ENCODE data around the gene PRRT1. TPM values are rescaled to one million over a fixed set of nuclear protein-coding genes. Genes with fewer than 3 reads are reported as not detected.

PRRT1 gene
- total RNA-seq, 6 donors from 2014 or later: 0.69 to 6.3 (median 0.98) TPM; not detected in 1

DNA sequence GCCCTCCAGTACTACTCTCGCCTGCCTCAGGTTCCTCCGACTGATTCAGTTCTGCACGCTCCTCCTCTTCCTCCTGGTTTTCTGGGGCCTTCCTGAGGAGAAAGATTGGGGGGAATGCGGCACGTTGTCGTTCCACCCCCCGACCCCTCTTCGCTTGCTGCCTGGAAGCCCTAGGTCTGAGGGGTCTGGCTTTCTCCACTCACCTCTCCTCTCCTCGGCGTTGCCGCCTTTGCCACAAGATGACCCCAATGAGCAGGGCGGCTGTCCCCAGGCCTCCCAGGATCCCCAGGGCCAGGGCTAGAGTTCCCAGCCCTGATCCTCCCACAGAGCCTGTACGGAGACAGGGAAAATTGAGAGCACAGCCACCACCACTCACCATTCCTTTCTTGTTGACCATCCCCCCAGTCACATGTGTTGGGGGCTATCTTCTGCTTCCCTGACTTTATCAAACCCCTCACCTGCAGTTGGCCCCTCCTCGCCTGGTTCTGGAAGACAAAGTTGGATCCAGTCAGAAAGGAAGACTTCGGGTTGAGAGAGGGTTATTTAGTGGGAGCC, 29.5 kb upstream of the PRRT1 start:
- peak overlapping the region in 2 of 4 donors; percentile 93 to 97 for H3K27ac ChIP-seq
- peaks cover 41 to 61% (median 52%) of the 10 kb centered on the region in 4 donors for H3K4me1 ChIP-seq

DNA sequence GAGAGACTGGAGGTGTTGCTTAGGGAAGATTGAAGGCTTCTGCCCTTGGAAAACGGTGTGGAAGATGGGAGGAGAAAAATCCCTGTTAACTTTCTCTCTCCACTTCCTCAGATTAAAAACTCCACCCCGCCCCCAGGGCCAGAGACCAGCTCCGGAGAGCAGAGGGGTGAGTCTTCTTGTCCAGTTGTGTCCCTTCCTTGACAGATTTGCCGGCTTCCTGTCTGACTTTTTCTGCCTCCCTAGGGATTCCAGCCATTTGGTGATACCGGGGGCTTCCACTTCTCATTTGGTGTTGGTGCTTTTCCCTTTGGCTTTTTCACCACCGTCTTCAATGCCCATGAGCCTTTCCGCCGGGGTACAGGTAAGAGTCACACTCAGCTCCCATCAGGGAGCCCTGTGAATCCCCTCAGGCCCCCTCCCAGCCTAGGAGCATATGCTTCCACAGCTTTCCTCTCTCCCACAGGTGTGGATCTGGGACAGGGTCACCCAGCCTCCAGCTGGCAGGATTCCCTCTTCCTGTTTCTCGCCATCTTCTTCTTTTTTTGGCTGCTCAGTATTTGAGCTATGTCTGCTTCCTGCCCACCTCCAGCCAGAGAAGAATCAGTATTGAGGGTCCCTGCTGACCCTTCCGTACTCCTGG, 28.1 kb upstream of the PRRT1 start:
- no peak for DNase-seq
- peak overlapping the region in 1 of 4 donors; percentile 80 for H3K4me3 ChIP-seq
- H3K36me3 ChIP-seq: peaks cover 7 to 36% (median 22%) of the 10 kb centered on the region in 4 donors
- no peaks in the 10 kb centered on the region for H3K9me3 ChIP-seq
- peaks cover 41 to 63% (median 53%) of the 10 kb centered on the region in 4 donors for H3K4me1 ChIP-seq
- ATAC-seq (ENCODE audit: low FRiP score in 2 of 2): no peak
- WGBS, 2 donors: 69 to 75% methylated on average over 10 of the region's 10 CpGs
- no peaks in the 10 kb centered on the region for H3K27me3 ChIP-seq
- TF ChIP-seq, protein P1, sequence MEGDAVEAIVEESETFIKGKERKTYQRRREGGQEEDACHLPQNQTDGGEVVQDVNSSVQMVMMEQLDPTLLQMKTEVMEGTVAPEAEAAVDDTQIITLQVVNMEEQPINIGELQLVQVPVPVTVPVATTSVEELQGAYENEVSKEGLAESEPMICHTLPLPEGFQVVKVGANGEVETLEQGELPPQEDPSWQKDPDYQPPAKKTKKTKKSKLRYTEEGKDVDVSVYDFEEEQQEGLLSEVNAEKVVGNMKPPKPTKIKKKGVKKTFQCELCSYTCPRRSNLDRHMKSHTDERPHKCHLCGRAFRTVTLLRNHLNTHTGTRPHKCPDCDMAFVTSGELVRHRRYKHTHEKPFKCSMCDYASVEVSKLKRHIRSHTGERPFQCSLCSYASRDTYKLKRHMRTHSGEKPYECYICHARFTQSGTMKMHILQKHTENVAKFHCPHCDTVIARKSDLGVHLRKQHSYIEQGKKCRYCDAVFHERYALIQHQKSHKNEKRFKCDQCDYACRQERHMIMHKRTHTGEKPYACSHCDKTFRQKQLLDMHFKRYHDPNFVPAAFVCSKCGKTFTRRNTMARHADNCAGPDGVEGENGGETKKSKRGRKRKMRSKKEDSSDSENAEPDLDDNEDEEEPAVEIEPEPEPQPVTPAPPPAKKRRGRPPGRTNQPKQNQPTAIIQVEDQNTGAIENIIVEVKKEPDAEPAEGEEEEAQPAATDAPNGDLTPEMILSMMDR (IDR thresholded peaks at IDR 0.05): no peak
- TF ChIP-seq POLR2A (IDR thresholded peaks at IDR 0.05) (no peak), POLR2AphosphoS5 (IDR thresholded peaks at IDR 0.05) (no peak), EP300 (IDR thresholded peaks at IDR 0.05) (no peak)
- H3K27ac ChIP-seq: peak overlapping the region in 3 of 4 donors; percentile 18 to 97 (median 95)

More for the DNA sequence above, 29.5 kb upstream of the PRRT1 start:
- no peak for ATAC-seq (ENCODE audit: low FRiP score in 2 of 2)
- WGBS, 2 donors: 91% methylated on average over 15 of the region's 15 CpGs
- Histone ChIP-seq H3K9me3 (no peaks in the 10 kb centered on the region), H3K36me3 (peaks cover 7 to 40% (median 24%) of the 10 kb centered on the region in 4 donors), H3K4me3 (peak overlapping the region in 1 of 4 donors; percentile 41), H3K27me3 (no peaks in the 10 kb centered on the region)
- DNase-seq: no peak
- no peak for TF ChIP-seq EP300 (IDR thresholded peaks at IDR 0.05)

DNA sequence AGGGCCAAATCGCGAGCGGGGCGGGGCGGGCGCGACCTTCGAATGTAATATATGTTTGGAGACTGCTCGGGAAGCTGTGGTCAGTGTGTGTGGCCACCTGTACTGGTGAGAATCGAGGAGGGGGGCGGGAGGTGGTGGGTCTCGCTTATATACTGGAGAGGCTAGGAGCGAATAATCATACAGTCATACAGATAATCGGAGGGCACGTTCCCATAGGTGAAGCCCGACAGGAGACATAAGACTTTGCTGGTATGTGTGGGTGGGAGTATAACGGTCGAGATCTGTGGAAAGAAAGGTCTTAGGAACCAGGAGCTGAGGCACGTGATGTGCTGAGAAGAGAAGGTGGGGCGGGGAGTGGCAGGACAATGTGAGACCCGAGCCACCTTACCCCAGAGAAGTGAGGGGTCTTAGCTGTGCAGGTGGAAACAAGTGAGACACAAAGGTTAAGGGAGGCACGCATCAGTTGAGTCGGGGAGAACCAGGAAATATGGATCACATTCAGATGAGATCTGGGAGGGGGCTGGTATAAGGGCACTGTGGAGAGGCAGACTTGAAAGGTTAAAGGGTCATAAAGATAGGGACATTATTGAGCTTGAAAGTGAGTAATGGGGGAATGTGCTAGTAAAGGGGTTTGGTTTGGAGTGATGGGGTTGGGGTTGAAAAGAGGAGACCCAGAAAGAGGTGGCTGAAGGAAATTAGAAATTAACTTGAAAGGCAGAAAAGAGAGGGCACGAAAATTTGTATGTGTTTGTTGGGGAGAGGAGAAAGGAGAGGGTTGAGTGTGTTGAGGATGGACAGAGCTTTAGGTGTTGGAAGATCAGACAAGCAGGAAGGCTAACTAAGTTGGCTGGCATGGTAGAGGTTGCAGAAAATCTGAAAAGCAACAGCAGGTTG, 27.1 kb upstream of the PRRT1 start:
- H3K4me3 ChIP-seq: peak overlapping the region; percentile 27 to 81 (median 70)
- ATAC-seq (ENCODE audit: low FRiP score in 2 of 2) (no peak), DNase-seq (peak in 1 of 2 donors; percentile 94)
- H3K27ac ChIP-seq: peak overlapping the region; percentile 89 to 98 (median 96)
- no peaks in the 10 kb centered on the region for H3K27me3 ChIP-seq
- WGBS, 2 donors: 2% methylated on average over 24 of the region's 24 CpGs
- peaks cover 7 to 36% (median 22%) of the 10 kb centered on the region in 4 donors for H3K36me3 ChIP-seq
- H3K4me1 ChIP-seq: peaks cover 38 to 60% (median 51%) of the 10 kb centered on the region in 4 donors
- TF ChIP-seq, protein P1 (IDR thresholded peaks at IDR 0.05): no peak
- no peak for TF ChIP-seq EP300 (IDR thresholded peaks at IDR 0.05)
- TF ChIP-seq POLR2AphosphoS5 (IDR thresholded peaks at IDR 0.05): no peak
- no peak for TF ChIP-seq POLR2A (IDR thresholded peaks at IDR 0.05)
- no peaks in the 10 kb centered on the region for H3K9me3 ChIP-seq

DNA sequence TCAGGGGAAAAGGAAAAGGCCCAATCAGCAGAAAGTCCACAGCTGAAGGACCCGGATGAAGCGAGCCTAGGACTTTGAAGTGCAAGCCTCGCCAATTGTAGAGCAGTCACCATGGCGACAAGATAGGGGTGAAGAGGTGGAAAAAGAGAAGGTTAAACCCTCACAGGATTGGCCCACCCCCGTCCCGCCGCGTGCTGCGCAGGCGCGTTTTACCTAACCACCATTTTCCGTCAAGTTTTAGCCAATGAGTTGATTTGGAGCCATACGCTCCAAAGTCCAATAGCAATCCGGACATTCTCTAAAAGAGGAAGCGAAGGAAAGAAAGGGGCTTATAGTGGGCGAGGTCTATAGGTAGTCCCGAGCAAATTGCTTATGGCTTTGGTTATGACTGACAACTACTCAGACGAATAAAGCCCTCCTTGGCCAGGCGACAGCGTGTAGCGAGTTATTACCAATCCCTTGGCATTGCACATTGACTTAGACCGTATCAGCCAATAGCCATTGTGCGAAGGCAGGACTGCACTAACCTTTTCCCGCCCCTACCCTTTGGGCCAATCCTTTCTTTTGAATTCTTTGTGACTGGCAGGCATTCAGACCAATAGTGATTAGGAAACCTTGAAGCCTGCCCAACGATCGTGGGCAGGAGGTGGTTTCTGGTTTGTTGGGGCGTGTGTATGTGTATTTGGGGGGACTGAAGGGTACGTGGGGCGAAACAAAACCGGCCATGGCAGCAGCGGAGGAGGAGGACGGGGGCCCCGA, 26.2 kb upstream of the PRRT1 start, which contains the start of gene RNF5:
Gene RNF5, plus strand, starts transcription at position 618 of the 759 bp plus-strand sequence. Its CDS starts 107 bp downstream, at position 725.
- ATAC-seq (ENCODE audit: low FRiP score in 2 of 2) (peak; percentile 89 to 95), DNase-seq (peak; percentile 97)
- H3K27ac ChIP-seq: peak within 1 kb of the TSS; percentile 89 to 98 (median 96)
- H3K36me3 ChIP-seq: peaks cover 7 to 33% (median 20%) of the 10 kb centered on the region in 4 donors
- H3K4me3 ChIP-seq: peak within 1 kb of the TSS; percentile 27 to 81 (median 70)
- TF ChIP-seq EP300 (IDR thresholded peaks at IDR 0.05) (no peak), POLR2A (IDR thresholded peaks at IDR 0.05) (peak in 2 of 4 donors; percentile 33 to 41), POLR2AphosphoS5 (IDR thresholded peaks at IDR 0.05) (peak; percentile 42 to 66)
- TF ChIP-seq, protein P1 (IDR thresholded peaks at IDR 0.05): no peak
- H3K27me3 ChIP-seq: no peaks in the 10 kb centered on the region
- H3K4me1 ChIP-seq: peaks cover 34 to 60% (median 50%) of the 10 kb centered on the region in 4 donors
- WGBS, 2 donors: 0 to 1% methylated on average over 31 to 33 of the region's 33 CpGs
- H3K9me3 ChIP-seq: no peaks in the 10 kb centered on the region

Data from upper lobe of left lung (tissue), 6 donors.